Pancreas (tissue), 10 donors: ENCODE data around the gene DPF3. TPM values are rescaled to one million over a fixed set of nuclear protein-coding genes. Genes with fewer than 3 reads are reported as not detected.

Source experiments
- ATAC-seq, 4 donors: fragments of 200-7000 bp; cut with Tn5 transposase; one replicate each; pipeline versions ENCODE4 v1.8.0 to v1.9.1; 2020; ENCODE audit warnings: mild to moderate bottlenecking in 4 of 4, moderate library complexity in 4 of 4
- DNase-seq, 6 donors: peaks; one replicate each; pipeline ENCODE4 v3.0.0-alpha.2; 2020
- FAIRE-seq: peaks from 2 replicates; lab custom pipeline; 2012; peaks lifted over from hg19 to GRCh38; lab: Jason Lieb, UNC
- H3K27ac ChIP-seq, 4 donors: fragments of 200-600 bp; sonication (generic); 1 replicate in 3 of 4; 2 replicates in 1 of 4; pipeline versions ENCODE4 v1.5.0 to v1.8.0; 2020
- H3K27me3 ChIP-seq, 4 donors: fragments of 200-600 bp; one replicate each; pipeline ENCODE4 v1.8.0; 2021
- H3K36me3 ChIP-seq, 3 donors: fragments of 200-600 bp; sonication (generic) in 1 of 3; one replicate each; pipeline versions ENCODE4 v1.5.0 to v1.8.0; 2020 to 2021
- H3K4me1 ChIP-seq, 3 donors: fragments of 200-600 bp; one replicate each; pipeline ENCODE4 v1.8.0; 2021
- H3K4me3 ChIP-seq, 4 donors: fragments of 200-600 bp; sonication (generic) in 2 of 4; one replicate each; pipeline versions ENCODE4 v1.5.0 to v1.8.0; 2020 to 2021
- H3K9me3 ChIP-seq, 4 donors: fragments of 200-600 bp; one replicate each; pipeline ENCODE4 v1.8.0; 2021
- WGBS, 2 donors: extraction: QIAGEN DNeasy Blood & Tissue Kit; methylation state at CpG; one replicate each; pipeline ENCODE4 v1.1.7; 2013; 5-methylcytosine and 5-hydroxymethylcytosine counted together
- intact Hi-C, 3 donors: fragments of 100-400 bp; cut with DNase I; formaldehyde crosslinking; loops; one replicate each; pipeline versions ENCODE4 v1.11.1 to v1.14.2; 2022
- polyA plus RNA-seq, 2 donors: library from polyadenylated mRNA; stranded (reverse); fragments of 200-250 nt; gene quantifications; one replicate each; pipeline ENCODE4 v1.2.3, GENCODE V29; 2013
- total RNA-seq, 6 donors: library from RNA; stranded (reverse); fragmentation: NEBNext Ultra II Directional in 4 of 6; extraction: Animal tissue kit (Norgen Biotek cat#: 25700) in 4 of 6; gene quantifications; one replicate each; pipeline versions ENCODE4 v1.2.1 to v1.2.4, GENCODE V29; 2021 to 2023
- TF ChIP-seq, protein P1 (sequence below), 4 donors: fragments of 200-600 bp; sonication (generic) in 3 of 4; IDR thresholded peaks; one replicate each; pipeline versions ENCODE4 v1.5.0 to v1.8.0; 2021; ENCODE audit warnings: antibody characterized with exemption in 4 of 4
- donor health status: healthy with polysubstance abuse.
- donor health status: DM: no; HTN: no; CAD: no; lungs with moderate emphysema.
- donor health status: DM: no; HTN: no; CAD: no.
- donor health status: control.
- donor health status: control.
- donor health status: Bipolar disorder and iron deficiency.
- donor health status: DM: yes; HTN: yes; CAD: no.
- donor health status: DM: no; HTN: no; CAD: no.
- donor health status: DM: no; HTN: no; CAD: no.
- donor health status: DM: yes; HTN: yes; CAD: no.

The DPF3 gene
- total and polyA plus RNA-seq, 8 donors = 0.14 to 1.3 (median 0.86) TPM

DNA sequence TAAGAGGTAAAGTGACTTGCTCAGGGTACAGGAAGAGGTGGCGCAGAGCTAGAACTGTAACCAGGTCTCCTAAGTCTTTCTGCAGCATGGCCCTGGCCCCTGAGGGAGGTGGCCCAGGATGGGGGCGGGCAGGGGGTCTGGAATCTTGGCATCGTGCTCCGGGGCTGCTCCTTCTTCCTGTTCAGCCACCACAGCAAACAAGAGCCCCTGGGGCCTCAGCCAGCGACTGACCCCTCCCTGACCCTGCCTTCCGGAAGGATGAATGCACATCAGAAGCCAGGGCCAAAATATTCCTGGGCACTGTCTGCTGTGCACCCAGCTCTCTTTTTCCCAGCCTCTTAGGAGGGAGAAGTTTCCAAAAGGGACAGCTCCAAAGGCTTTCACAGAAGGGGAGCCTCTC is 242.8 kb downstream of the DPF3 start:
- Histone ChIP-seq H3K36me3 (no peaks in the 10 kb centered on the region), H3K27ac (no peak overlapping the region), H3K9me3 (no peaks in the 10 kb centered on the region), H3K4me1 (no peaks in the 10 kb centered on the region), H3K27me3 (no peaks in the 10 kb centered on the region), H3K4me3 (no peak overlapping the region)
- intact Hi-C loops = no loop called here
- DNase-seq = no peak
- TF ChIP-seq, protein P1, sequence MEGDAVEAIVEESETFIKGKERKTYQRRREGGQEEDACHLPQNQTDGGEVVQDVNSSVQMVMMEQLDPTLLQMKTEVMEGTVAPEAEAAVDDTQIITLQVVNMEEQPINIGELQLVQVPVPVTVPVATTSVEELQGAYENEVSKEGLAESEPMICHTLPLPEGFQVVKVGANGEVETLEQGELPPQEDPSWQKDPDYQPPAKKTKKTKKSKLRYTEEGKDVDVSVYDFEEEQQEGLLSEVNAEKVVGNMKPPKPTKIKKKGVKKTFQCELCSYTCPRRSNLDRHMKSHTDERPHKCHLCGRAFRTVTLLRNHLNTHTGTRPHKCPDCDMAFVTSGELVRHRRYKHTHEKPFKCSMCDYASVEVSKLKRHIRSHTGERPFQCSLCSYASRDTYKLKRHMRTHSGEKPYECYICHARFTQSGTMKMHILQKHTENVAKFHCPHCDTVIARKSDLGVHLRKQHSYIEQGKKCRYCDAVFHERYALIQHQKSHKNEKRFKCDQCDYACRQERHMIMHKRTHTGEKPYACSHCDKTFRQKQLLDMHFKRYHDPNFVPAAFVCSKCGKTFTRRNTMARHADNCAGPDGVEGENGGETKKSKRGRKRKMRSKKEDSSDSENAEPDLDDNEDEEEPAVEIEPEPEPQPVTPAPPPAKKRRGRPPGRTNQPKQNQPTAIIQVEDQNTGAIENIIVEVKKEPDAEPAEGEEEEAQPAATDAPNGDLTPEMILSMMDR (IDR thresholded peaks at IDR 0.05) = no peak
- ATAC-seq = no peak
- 41 to 45% methylated on average over 6 of the region's 6 CpGs for WGBS, 2 donors
- no peak for FAIRE-seq

DNA sequence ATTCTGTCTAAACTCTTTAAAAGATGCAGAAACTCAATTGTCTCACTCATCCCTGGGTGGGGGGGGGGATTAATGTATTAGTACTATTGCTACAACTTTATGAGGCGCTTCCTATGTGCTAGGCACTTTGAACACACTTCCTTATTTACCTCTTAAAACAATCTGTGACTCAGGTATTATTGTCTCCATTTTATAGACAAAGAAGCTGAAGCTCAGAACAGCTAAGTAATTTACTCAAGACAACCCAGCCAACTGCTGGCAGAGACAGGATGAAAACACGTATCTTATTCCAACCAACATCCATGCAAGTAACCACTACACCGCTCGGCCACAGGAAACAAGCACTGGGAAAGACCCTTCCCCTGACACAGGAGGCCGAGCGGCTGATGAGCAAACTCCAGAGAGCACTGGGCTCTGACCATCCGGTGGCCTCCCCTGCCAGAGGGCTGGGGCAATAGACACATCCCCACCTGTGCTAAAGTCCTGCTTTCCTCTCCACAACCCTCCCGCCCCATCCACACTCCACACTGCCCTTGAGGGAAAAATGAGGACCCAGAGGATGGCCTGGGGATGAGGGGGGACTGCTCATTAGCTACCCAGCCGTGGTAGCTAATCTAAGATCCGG is 244.2 kb downstream of the DPF3 start:
- intact Hi-C loops = no loop called here
- no peak overlapping the region for H3K27ac ChIP-seq
- no peaks in the 10 kb centered on the region for H3K27me3 ChIP-seq
- no peaks in the 10 kb centered on the region for H3K4me1 ChIP-seq
- TF ChIP-seq, protein P1 (IDR thresholded peaks at IDR 0.05) = no peak
- no peak for FAIRE-seq
- no peaks in the 10 kb centered on the region for H3K9me3 ChIP-seq
- DNase-seq = no peak
- WGBS, 2 donors = 69 to 71% methylated on average over 10 of the region's 10 CpGs
- no peak overlapping the region for H3K4me3 ChIP-seq
- no peak for ATAC-seq
- H3K36me3 ChIP-seq = no peaks in the 10 kb centered on the region

DNA sequence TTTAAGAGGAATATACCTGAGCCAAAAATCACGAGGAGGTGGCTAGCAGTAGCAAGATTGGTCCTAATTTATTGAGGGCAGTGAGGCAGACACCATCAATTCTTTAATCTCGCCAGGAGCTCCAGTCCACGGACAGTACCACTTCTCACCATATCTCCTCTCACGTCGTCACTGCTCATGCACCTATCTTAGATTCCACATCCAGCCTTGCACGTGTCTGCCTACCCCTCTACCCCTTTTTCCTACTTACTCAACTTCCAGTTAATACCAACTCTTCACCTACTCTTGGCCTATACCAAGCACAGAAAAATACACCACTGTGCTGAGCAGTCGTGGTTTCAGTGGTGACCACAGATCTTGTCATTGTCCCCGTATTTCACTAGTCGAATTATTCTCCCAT is 246.1 kb downstream of the DPF3 start:
- intact Hi-C loops = no loop called here
- Histone ChIP-seq H3K27me3 (no peaks in the 10 kb centered on the region), H3K4me3 (no peak overlapping the region), H3K4me1 (no peaks in the 10 kb centered on the region), H3K36me3 (no peaks in the 10 kb centered on the region), H3K9me3 (no peaks in the 10 kb centered on the region), H3K27ac (no peak overlapping the region)
- TF ChIP-seq, protein P1 (IDR thresholded peaks at IDR 0.05) = no peak
- 86 to 87% methylated on average over 9 of the region's 9 CpGs for WGBS, 2 donors
- DNase-seq (no peak), FAIRE-seq (no peak), ATAC-seq (no peak)

DNA sequence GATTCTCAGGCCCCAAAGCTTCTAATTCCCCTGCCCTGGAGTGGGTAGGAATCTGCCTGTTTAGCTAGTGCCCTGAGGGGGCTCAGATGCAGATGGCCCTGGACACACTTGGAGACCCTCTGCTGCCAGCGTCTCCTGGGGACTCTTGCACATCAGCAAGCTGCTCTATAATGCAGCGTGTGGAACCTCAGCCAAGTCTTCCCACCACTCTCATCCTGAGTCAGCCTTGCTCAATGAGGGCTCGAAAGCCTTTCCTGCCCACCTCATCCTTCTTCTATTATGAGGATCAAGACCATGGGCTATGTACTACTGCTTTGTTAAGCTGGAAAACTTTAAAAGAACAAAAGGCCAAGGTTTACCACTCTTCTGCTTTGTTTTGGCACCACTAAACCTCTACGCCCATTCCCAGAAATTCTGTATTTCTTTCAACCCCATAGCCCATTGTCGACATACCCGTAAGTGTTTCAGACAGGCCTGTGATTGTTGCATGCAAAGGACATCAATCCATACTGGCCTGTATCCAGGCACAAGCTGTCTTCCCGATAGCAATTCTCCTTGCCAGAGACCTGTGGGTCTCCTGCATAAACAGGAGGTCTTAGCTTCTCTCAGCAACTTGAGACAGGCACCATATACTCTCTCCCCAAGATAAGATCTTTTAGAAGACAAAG is 246.9 kb downstream of the DPF3 start:
- Histone ChIP-seq H3K36me3 (no peaks in the 10 kb centered on the region), H3K4me3 (no peak overlapping the region), H3K27ac (no peak overlapping the region), H3K4me1 (no peaks in the 10 kb centered on the region), H3K27me3 (no peaks in the 10 kb centered on the region), H3K9me3 (no peaks in the 10 kb centered on the region)
- no peak for FAIRE-seq
- DNase-seq = no peak
- TF ChIP-seq, protein P1 (IDR thresholded peaks at IDR 0.05) = no peak
- 86 to 87% methylated on average over 7 of the region's 7 CpGs for WGBS, 2 donors
- ATAC-seq = no peak
- intact Hi-C loops = no loop called here

DNA sequence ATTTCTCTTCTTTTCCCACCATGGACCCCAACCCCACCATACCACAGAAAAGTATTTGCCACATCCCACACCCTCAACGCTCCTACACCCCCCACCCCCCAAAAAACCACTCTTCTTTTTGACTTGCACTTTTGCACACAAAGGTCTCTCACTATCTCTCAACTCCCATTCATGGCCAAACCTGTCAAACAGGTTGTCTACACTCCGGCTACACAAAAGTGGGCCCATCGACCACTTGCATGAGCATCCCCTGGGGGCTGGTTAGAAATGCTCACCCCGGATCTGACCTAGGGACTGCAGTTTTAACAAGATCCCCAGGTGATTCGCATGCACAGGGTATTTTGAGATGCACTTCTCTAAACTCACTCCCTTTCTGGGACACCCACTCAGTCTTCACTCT is 248.2 kb downstream of the DPF3 start:
- FAIRE-seq (no peak), ATAC-seq (no peak), DNase-seq (no peak)
- Histone ChIP-seq H3K9me3 (no peaks in the 10 kb centered on the region), H3K36me3 (no peaks in the 10 kb centered on the region), H3K27ac (no peak overlapping the region), H3K4me1 (no peaks in the 10 kb centered on the region), H3K27me3 (no peaks in the 10 kb centered on the region), H3K4me3 (no peak overlapping the region)
- intact Hi-C loops = no loop called here
- TF ChIP-seq, protein P1 (IDR thresholded peaks at IDR 0.05) = no peak
- 46 to 50% methylated on average over 5 of the region's 5 CpGs for WGBS, 2 donors
